ENCODE results near the gene LCN2.

Gene LCN2

DNA sequence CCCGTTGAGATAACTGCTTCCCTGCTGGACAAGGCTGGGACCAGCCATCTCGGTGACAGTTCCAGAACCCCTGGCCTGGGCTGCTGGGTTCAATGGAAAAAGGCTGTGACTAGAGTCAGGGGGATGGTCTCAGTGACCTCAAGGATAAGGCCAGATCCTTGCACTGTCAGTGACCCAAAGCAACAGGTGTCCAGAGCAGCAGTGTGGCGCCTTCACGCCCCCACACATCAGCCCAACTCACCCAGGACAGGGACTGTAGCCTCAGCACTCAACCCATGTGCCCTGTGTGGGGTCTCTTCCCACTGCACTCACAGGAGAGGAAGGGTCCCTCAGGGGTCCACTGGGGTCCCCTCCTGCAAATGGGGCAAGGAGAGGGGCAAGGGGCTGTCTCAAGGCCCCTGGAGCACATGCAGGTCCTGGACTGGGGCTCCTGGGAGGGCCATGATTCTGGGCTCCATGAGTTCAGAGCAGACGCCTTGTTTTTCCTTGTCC is 698 bp upstream of the LCN2 start:
- no peaks in the 10 kb centered on the region for H3K36me3 ChIP-seq (ENCODE audit: control insufficient read depth, low read depth, low read length)
- H3K27ac ChIP-seq (ENCODE audit: low read length): no peak overlapping the region
- H3K9ac ChIP-seq (ENCODE audit: low read length): no peak overlapping the region
- no peaks in the 10 kb centered on the region for H3K9me3 ChIP-seq (ENCODE audit: control insufficient read depth, low read depth, low read length)
- H3K4me1 ChIP-seq (ENCODE audit: control insufficient read depth, low read depth, low read length): no peaks in the 10 kb centered on the region
- no peak overlapping the region for H3K4me3 ChIP-seq (ENCODE audit: low read length)
- H3K27me3 ChIP-seq (ENCODE audit: control insufficient read depth, insufficient read depth, low read length): no peaks in the 10 kb centered on the region

- Histone ChIP-seq H3K36me3 (ENCODE audit: control insufficient read depth, low read depth, low read length) (no peaks in the 10 kb centered on the region), H3K27ac (ENCODE audit: low read length) (no peak overlapping the region), H3K4me3 (ENCODE audit: low read length) (no peak overlapping the region), H3K9ac (ENCODE audit: low read length) (no peak overlapping the region), H3K27me3 (ENCODE audit: control insufficient read depth, insufficient read depth, low read length) (no peaks in the 10 kb centered on the region), H3K4me1 (ENCODE audit: control insufficient read depth, low read depth, low read length) (no peaks in the 10 kb centered on the region), H3K9me3 (ENCODE audit: control insufficient read depth, low read depth, low read length) (no peaks in the 10 kb centered on the region)
These were observed 819 bp downstream of the LCN2 start for GRCh38 chr9:128149951-128150593.

- Histone ChIP-seq H3K4me3 (ENCODE audit: low read length) (no peak overlapping the region), H3K36me3 (ENCODE audit: control insufficient read depth, low read depth, low read length) (no peaks in the 10 kb centered on the region), H3K27me3 (ENCODE audit: control insufficient read depth, insufficient read depth, low read length) (no peaks in the 10 kb centered on the region), H3K9me3 (ENCODE audit: control insufficient read depth, low read depth, low read length) (no peaks in the 10 kb centered on the region), H3K27ac (ENCODE audit: low read length) (no peak overlapping the region), H3K9ac (ENCODE audit: low read length) (no peak overlapping the region), H3K4me1 (ENCODE audit: control insufficient read depth, low read depth, low read length) (no peaks in the 10 kb centered on the region)
These were observed 1.5 kb downstream of the LCN2 start for GRCh38 chr9:128150594-128151308.

DNA sequence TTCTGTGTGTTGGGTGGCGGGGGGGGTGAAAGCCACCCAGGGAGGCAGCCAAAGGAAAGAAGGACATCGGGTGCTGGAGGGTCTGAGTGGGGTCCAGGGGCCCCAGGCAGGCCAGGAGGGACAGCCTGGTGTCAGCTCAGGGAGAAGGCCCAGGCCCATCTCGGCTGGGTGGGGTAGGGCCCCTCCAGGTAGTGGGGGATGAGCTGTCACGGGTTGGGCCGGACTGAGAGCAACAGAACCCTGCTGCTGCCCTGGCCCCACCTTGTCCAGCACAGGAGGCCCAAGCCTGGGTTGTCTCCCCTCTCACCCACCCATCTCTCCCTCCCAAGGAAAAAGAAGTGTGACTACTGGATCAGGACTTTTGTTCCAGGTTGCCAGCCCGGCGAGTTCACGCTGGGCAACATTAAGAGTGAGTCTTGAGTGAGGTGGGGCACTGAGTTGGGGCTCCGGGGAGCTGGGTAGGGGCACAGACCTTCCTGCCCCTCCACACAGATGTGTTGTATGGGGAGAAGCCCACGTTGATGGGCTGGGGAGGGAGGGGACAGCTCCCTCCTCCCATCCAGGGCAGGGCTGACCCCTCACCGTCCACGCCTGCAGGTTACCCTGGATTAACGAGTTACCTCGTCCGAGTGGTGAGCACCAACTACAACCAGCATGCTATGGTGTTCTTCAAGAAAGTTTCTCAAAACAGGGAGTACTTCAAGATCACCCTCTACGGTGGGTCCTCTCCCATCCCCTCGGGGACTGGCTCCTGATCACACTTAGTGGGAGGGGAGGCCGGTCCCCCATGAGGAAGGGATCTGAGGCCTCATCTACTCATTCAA is 2.3 kb downstream of the LCN2 start:
- Histone ChIP-seq H3K4me3 (ENCODE audit: low read length) (no peak overlapping the region), H3K27me3 (ENCODE audit: control insufficient read depth, insufficient read depth, low read length) (no peaks in the 10 kb centered on the region), H3K9ac (ENCODE audit: low read length) (no peak overlapping the region), H3K9me3 (ENCODE audit: control insufficient read depth, low read depth, low read length) (no peaks in the 10 kb centered on the region), H3K4me1 (ENCODE audit: control insufficient read depth, low read depth, low read length) (no peaks in the 10 kb centered on the region), H3K27ac (ENCODE audit: low read length) (no peak overlapping the region), H3K36me3 (ENCODE audit: control insufficient read depth, low read depth, low read length) (no peaks in the 10 kb centered on the region)

DNA sequence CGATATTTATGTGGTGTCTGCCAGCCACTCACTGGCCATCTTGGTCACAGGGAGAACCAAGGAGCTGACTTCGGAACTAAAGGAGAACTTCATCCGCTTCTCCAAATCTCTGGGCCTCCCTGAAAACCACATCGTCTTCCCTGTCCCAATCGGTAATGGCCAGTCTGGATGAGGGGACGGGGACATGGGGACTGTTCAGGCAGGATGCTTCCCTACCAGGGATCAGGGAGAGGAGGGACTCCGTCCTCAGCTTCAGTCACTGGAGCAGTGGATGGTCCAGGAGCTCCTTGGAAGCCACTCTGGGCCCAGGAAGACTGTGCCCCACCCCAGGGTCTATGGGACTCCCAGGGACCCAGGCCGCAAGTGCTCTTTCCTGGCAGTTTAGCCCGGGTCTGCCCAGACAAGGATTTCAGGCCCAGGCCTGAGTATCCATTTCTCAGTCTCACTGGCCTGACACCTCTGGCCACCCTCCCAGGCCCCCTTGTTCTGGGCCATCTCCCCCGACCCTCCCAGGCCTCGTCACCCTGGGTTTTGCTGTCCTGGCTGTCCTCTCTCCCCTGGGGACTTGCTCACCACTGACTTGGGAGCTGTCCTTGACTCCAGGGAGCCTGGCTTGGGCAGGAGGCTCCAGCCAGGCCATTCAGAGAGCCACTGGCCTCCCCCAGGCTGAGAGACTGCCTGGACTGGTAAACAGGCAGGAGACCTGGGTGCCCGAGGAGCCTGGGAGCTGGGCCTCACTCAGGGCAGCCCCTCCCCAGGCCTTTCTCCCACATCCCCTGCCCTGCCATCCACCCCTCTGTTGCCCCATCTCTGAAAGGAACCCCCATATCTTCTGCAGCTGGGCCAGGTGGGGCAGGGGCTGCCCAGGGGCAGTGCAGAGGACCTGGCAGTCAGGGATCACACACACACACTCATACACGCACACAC is 3.1 kb downstream of the LCN2 start:
- no peak overlapping the region for H3K9ac ChIP-seq (ENCODE audit: low read length)
- H3K4me1 ChIP-seq (ENCODE audit: control insufficient read depth, low read depth, low read length): no peaks in the 10 kb centered on the region
- H3K4me3 ChIP-seq (ENCODE audit: low read length): no peak overlapping the region
- no peaks in the 10 kb centered on the region for H3K27me3 ChIP-seq (ENCODE audit: control insufficient read depth, insufficient read depth, low read length)
- H3K27ac ChIP-seq (ENCODE audit: low read length): no peak overlapping the region
- no peaks in the 10 kb centered on the region for H3K9me3 ChIP-seq (ENCODE audit: control insufficient read depth, low read depth, low read length)
- H3K36me3 ChIP-seq (ENCODE audit: control insufficient read depth, low read depth, low read length): no peaks in the 10 kb centered on the region

GRCh38 chr9:128153060-128153946 is 4.0 kb downstream of the LCN2 start:
- no peaks in the 10 kb centered on the region for H3K27me3 ChIP-seq (ENCODE audit: control insufficient read depth, insufficient read depth, low read length)
- H3K27ac ChIP-seq (ENCODE audit: low read length): no peak overlapping the region
- H3K36me3 ChIP-seq (ENCODE audit: control insufficient read depth, low read depth, low read length): no peaks in the 10 kb centered on the region
- no peaks in the 10 kb centered on the region for H3K9me3 ChIP-seq (ENCODE audit: control insufficient read depth, low read depth, low read length)
- no peaks in the 10 kb centered on the region for H3K4me1 ChIP-seq (ENCODE audit: control insufficient read depth, low read depth, low read length)
- H3K9ac ChIP-seq (ENCODE audit: low read length): no peak overlapping the region
- H3K4me3 ChIP-seq (ENCODE audit: low read length): no peak overlapping the region

DNA sequence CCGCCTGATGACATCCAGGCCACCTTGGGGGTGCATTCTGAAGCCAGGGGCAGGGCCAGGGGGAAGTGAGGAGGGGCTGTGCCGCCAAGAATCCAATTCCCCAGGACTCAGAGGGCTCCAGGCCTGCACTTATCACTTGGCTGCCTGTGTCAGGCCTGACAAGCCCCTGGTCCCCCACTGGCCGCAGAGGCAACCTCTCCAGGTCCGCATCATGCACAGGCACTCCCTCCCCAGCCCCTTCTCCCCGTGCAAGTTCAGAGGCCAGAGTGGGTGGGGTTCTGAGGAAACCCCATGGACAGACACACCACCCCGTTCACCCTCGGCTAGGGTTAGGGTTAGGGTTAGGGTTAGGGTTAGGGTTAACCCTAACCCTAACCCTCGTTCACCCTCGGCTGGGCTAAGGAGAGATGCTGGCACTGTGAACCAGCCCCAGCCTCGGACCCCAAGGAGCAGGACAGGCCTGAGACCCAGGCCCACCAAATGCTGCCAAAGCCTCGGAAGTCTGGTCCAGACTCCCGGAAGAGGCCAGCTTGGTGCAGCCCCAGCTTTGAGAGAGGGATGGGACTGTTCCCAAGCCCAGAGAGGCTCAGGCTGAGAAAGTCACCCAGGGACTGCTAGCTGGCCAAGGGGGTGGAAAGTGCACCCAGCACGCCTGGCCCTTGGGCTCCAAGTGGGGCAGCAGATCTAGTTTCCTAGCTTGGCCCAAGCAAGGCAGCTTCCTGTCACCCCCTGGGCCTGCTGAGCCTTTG is 4.9 kb downstream of the LCN2 start:
- H3K27ac ChIP-seq (ENCODE audit: low read length): no peak overlapping the region
- H3K27me3 ChIP-seq (ENCODE audit: control insufficient read depth, insufficient read depth, low read length): no peaks in the 10 kb centered on the region
- H3K4me1 ChIP-seq (ENCODE audit: control insufficient read depth, low read depth, low read length): no peaks in the 10 kb centered on the region

GRCh38 chr9:128155736-128156500 is 6.7 kb downstream of the LCN2 start:
- Histone ChIP-seq H3K4me3 (ENCODE audit: low read length) (no peak overlapping the region), H3K9me3 (ENCODE audit: control insufficient read depth, low read depth, low read length) (no peaks in the 10 kb centered on the region), H3K36me3 (ENCODE audit: control insufficient read depth, low read depth, low read length) (no peaks in the 10 kb centered on the region), H3K4me1 (ENCODE audit: control insufficient read depth, low read depth, low read length) (peaks cover 2% of the 10 kb centered on the region), H3K9ac (ENCODE audit: low read length) (no peak overlapping the region), H3K27me3 (ENCODE audit: control insufficient read depth, insufficient read depth, low read length) (no peaks in the 10 kb centered on the region), H3K27ac (ENCODE audit: low read length) (no peak overlapping the region)

More for the DNA sequence above, 4.9 kb downstream of the LCN2 start:
- no peaks in the 10 kb centered on the region for H3K36me3 ChIP-seq (ENCODE audit: control insufficient read depth, low read depth, low read length)
- no peak overlapping the region for H3K4me3 ChIP-seq (ENCODE audit: low read length)
- no peaks in the 10 kb centered on the region for H3K9me3 ChIP-seq (ENCODE audit: control insufficient read depth, low read depth, low read length)
- H3K9ac ChIP-seq (ENCODE audit: low read length): no peak overlapping the region

DNA sequence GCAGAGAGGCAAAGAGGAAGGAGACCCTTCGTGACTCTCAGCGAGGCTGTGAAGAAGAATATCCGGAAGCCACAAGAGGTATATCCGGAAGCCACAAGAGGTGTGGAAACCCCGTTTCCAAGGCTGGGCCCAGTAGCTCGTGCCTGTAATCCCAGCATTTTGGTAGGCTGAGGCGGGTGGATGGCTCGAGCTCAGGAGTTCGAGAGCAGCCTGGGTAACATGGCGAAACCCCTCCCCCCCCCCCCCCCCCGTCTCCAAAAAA is 10.2 kb downstream of the LCN2 start:
- Histone ChIP-seq H3K4me3 (ENCODE audit: low read length) (peak overlapping the region; percentile 43), H3K9me3 (ENCODE audit: control insufficient read depth, low read depth, low read length) (no peaks in the 10 kb centered on the region), H3K36me3 (ENCODE audit: control insufficient read depth, low read depth, low read length) (peaks cover 18% of the 10 kb centered on the region), H3K27me3 (ENCODE audit: control insufficient read depth, insufficient read depth, low read length) (no peaks in the 10 kb centered on the region), H3K27ac (ENCODE audit: low read length) (peak overlapping the region; percentile 75), H3K9ac (ENCODE audit: low read length) (peak overlapping the region; percentile 48), H3K4me1 (ENCODE audit: control insufficient read depth, low read depth, low read length) (peaks cover 5% of the 10 kb centered on the region)
